ENCODE data around the gene SLC38A11.
"Not testable (repeated sequence)": the region's sequence is repeated elsewhere in the genome, so short reads cannot be mapped to it uniquely, and the experiment has no call there.

DNA sequence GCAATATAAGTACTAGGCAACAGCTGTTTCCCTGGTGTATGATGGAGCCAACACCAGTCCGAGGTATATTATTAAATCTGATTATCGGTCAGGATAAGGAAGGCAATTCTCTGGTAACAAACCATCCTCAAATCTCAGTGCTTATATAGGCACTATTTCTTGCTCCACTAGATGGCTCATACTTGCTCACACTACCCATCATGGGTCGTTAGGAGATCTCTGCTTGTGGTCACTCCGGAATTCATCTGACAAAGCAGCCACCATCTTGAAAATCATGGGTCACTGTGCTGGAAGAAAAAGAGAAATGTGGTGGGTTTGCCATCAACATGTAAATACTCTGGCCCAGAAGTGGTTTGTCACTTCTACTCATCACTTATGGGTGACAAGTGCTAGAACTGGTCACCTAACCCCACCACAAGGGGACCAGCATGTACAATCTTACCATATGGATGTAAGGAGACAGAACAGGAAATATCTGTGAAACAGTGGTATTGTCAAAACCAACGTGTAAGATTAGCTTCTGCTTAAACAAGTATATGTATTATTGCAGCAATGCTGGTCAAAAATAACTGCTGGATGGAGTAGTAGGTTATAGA lies 21.6 kb upstream of the SLC38A11 start:
- TF ChIP-seq, protein P1, sequence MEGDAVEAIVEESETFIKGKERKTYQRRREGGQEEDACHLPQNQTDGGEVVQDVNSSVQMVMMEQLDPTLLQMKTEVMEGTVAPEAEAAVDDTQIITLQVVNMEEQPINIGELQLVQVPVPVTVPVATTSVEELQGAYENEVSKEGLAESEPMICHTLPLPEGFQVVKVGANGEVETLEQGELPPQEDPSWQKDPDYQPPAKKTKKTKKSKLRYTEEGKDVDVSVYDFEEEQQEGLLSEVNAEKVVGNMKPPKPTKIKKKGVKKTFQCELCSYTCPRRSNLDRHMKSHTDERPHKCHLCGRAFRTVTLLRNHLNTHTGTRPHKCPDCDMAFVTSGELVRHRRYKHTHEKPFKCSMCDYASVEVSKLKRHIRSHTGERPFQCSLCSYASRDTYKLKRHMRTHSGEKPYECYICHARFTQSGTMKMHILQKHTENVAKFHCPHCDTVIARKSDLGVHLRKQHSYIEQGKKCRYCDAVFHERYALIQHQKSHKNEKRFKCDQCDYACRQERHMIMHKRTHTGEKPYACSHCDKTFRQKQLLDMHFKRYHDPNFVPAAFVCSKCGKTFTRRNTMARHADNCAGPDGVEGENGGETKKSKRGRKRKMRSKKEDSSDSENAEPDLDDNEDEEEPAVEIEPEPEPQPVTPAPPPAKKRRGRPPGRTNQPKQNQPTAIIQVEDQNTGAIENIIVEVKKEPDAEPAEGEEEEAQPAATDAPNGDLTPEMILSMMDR (IDR thresholded peaks at IDR 0.05): not testable (repeated sequence)
- not testable (repeated sequence) for TF ChIP-seq POLR2A (IDR thresholded peaks at IDR 0.05); POLR2AphosphoS5 (IDR thresholded peaks at IDR 0.05); EP300 (IDR thresholded peaks at IDR 0.05; ENCODE audit: low read depth)
